A673 (cell line): Measurements from ENCODE around the gene GAB2. TPM values are rescaled to one million over a fixed set of nuclear protein-coding genes. Genes with fewer than 3 reads are reported as not detected.

Experiments
- BruUV-seq: library from RNA; stranded (reverse); fragments of 400-500 nt; replicated peaks from 2 replicates; lab custom pipeline; 2021; lab: Mats Ljungman, UMichigan
- CTCF ChIA-PET: fragments of 300-600 bp; sonication (Branson Sonifier 250); formaldehyde crosslinking; loops from one replicate; lab custom pipeline; 2022; ENCODE audit warnings: antibody characterized with exemption; lab: Charles Lee
- POLR2A ChIA-PET: fragments of 300-600 bp; sonication (Branson Sonifier 250); formaldehyde crosslinking; loops from one replicate; lab custom pipeline; 2022; ENCODE audit warnings: antibody characterized with exemption; ENCODE audit not compliant: low non-redundant PET; lab: Charles Lee
- DNase-seq: peaks from one replicate; pipeline ENCODE4 v3.0.0-alpha.2; 2015; ENCODE audit warnings: low spot score
- H3K27ac ChIP-seq: fragments of 200-600 bp; sonication (generic); 2 replicates; pipeline ENCODE4 v1.5.1; 2016; ENCODE audit warnings: mixed run types, low read depth, mild to moderate bottlenecking, mixed read lengths, antibody characterized with exemption, low read length; ENCODE audit not compliant: poor library complexity, severe bottlenecking
- H3K27me3 ChIP-seq: fragments of 200-600 bp; sonication (generic); replicated peaks from 2 replicates; pipeline ENCODE4 v1.6.1; 2017; ENCODE audit warnings: mixed run types, low read depth, mild to moderate bottlenecking, mixed read lengths, antibody characterized with exemption, low read length; ENCODE audit not compliant: insufficient read depth, poor library complexity
- H3K36me3 ChIP-seq: fragments of 200-600 bp; sonication (generic); 2 replicates; pipeline ENCODE4 v1.6.1; 2016; ENCODE audit warnings: mixed run types, mild to moderate bottlenecking, mixed read lengths, antibody characterized with exemption, low read length; ENCODE audit not compliant: insufficient read depth, poor library complexity, severe bottlenecking
- H3K4me1 ChIP-seq: fragments of 200-600 bp; sonication (generic); 2 replicates; pipeline ENCODE4 v1.6.1; 2017; ENCODE audit warnings: mixed run types, mild to moderate bottlenecking, mixed read lengths, antibody characterized with exemption, low read length; ENCODE audit not compliant: insufficient read depth, poor library complexity, severe bottlenecking
- H3K4me3 ChIP-seq: fragments of 200-600 bp; sonication (generic); 2 replicates; pipeline ENCODE4 v1.5.1; 2016; ENCODE audit warnings: low read depth, mixed run types, mild to moderate bottlenecking, mixed read lengths, low read length; ENCODE audit not compliant: poor library complexity, severe bottlenecking
- H3K9me3 ChIP-seq: fragments of 200-600 bp; sonication (generic); 2 replicates; pipeline ENCODE4 v1.6.1; 2016; ENCODE audit warnings: mixed run types, low read depth, mild to moderate bottlenecking, mixed read lengths, antibody characterized with exemption, low read length; ENCODE audit not compliant: poor library complexity, severe bottlenecking
- EZH2 ChIP-seq: fragments of 200-600 bp; sonication (generic); IDR thresholded peaks from 2 replicates; pipeline ENCODE4 v1.6.1; 2017; ENCODE audit warnings: borderline replicate concordance, low read depth, mild to moderate bottlenecking, mixed read lengths, antibody characterized with exemption, low read length; ENCODE audit not compliant: poor library complexity, severe bottlenecking
- intact Hi-C: fragments of 100-400 bp; cut with micrococcal nuclease; formaldehyde crosslinking; loops from one replicate; pipeline ENCODE4 v1.10.0; 2022; ENCODE audit not compliant: unreplicated experiment
- total RNA-seq: library from RNA; stranded (reverse); gene quantifications from 2 replicates; pipeline ENCODE4 v1.2.3, GENCODE V29; 2021
- TF ChIP-seq, protein P1 (sequence below): fragments of 300-800, 200-600 bp; sonication (generic); conservative IDR thresholded peaks from 2 replicates; pipeline ENCODE4 v1.5.1; 2017; ENCODE audit warnings: low read depth, mild to moderate bottlenecking, antibody characterized with exemption, low read length, moderate library complexity, mixed read lengths

GAB2 gene
- total RNA-seq, 1 experiment from 2014 or later: 21.5 TPM

GRCh38 chr11:78338702-78339101, 78.9 kb downstream of the GAB2 start:
- no TSS peak for BruUV-seq
- ChIA-PET POLR2A (no interaction called here), CTCF (no interaction called here)
- no peak for TF ChIP-seq EZH2
- TF ChIP-seq, protein P1, sequence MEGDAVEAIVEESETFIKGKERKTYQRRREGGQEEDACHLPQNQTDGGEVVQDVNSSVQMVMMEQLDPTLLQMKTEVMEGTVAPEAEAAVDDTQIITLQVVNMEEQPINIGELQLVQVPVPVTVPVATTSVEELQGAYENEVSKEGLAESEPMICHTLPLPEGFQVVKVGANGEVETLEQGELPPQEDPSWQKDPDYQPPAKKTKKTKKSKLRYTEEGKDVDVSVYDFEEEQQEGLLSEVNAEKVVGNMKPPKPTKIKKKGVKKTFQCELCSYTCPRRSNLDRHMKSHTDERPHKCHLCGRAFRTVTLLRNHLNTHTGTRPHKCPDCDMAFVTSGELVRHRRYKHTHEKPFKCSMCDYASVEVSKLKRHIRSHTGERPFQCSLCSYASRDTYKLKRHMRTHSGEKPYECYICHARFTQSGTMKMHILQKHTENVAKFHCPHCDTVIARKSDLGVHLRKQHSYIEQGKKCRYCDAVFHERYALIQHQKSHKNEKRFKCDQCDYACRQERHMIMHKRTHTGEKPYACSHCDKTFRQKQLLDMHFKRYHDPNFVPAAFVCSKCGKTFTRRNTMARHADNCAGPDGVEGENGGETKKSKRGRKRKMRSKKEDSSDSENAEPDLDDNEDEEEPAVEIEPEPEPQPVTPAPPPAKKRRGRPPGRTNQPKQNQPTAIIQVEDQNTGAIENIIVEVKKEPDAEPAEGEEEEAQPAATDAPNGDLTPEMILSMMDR: no peak
- no peak overlapping the region for H3K4me3 ChIP-seq
- no peak overlapping the region for H3K27ac ChIP-seq
- peaks cover 4% of the 10 kb centered on the region for H3K4me1 ChIP-seq
- no peaks in the 10 kb centered on the region for H3K27me3 ChIP-seq
- H3K36me3 ChIP-seq: no peaks in the 10 kb centered on the region
- no peaks in the 10 kb centered on the region for H3K9me3 ChIP-seq
- intact Hi-C loops: no loop called here
- no peak for DNase-seq

- intact Hi-C loops: no loop called here
- no peak for DNase-seq
- ChIA-PET POLR2A (no interaction called here), CTCF (no interaction called here)
- Histone ChIP-seq H3K9me3 (no peaks in the 10 kb centered on the region), H3K4me1 (peaks cover 4% of the 10 kb centered on the region), H3K36me3 (no peaks in the 10 kb centered on the region), H3K27ac (no peak overlapping the region), H3K4me3 (no peak overlapping the region), H3K27me3 (no peaks in the 10 kb centered on the region)
- no peak for TF ChIP-seq EZH2
- TF ChIP-seq, protein P1: no peak
- no TSS peak for BruUV-seq
Measured at GRCh38 chr11:78338138-78338537, 79.5 kb downstream of the GAB2 start.

GRCh38 chr11:78337554-78337924, 80.1 kb downstream of the GAB2 start:
- intact Hi-C loops: no loop called here
- Histone ChIP-seq H3K36me3 (no peaks in the 10 kb centered on the region), H3K4me3 (no peak overlapping the region), H3K27ac (no peak overlapping the region), H3K27me3 (no peaks in the 10 kb centered on the region), H3K4me1 (peaks cover 5% of the 10 kb centered on the region), H3K9me3 (no peaks in the 10 kb centered on the region)
- no TSS peak for BruUV-seq
- DNase-seq: no peak
- ChIA-PET POLR2A (no interaction called here), CTCF (no interaction called here)
- TF ChIP-seq EZH2: no peak
- TF ChIP-seq, protein P1: no peak
